ENCODE measurements around the gene WDR4. TPM values are rescaled to one million over a fixed set of nuclear protein-coding genes. Genes with fewer than 3 reads are reported as not detected.

Gene WDR4
- total and polyA plus RNA-seq, 9 of the 15 experiments (the other 6 are each of a cell fraction or from before 2014, with no cell fraction given): 5.4 to 95.4 (median 32.1) TPM

DNA sequence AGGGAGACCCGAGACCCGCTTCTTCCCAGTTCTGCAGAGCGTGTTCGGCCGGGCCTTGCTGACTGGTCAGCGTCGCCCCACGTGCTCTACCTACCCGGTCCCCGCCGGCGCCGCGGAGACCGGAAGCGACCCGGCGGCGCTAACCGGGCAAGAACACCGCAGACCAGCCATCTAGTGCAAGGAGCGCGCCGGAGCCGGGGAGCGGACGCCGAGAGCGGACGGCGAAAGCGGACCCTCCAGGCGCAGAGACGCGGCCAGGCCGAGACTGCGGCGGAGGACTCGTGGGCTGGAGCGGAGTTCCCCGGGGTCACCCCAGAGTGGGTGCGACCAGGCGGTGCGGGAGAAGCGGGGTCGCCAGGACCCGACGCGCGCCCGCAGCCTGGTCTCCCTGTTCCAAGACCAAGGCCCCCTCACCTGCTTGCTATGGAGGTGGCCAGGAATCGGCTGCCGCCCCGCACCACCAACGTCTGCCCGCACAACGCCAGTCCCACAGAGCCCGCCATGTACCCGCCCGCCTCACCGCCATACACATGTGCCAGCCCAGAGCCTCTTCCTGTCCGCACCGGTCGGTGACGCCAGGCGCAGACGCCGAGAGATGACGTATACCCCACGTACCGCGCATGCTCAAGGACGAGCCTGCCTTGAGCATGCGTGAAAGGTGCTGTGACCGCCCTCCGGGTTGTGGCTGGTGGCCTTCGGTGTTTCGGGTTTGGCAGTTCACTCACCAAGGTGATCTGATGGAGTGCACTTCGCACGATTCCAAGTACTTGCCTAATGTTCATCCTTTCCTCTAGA, at the start of gene WDR4 (continued):
- TF ChIP-seq, protein P1, sequence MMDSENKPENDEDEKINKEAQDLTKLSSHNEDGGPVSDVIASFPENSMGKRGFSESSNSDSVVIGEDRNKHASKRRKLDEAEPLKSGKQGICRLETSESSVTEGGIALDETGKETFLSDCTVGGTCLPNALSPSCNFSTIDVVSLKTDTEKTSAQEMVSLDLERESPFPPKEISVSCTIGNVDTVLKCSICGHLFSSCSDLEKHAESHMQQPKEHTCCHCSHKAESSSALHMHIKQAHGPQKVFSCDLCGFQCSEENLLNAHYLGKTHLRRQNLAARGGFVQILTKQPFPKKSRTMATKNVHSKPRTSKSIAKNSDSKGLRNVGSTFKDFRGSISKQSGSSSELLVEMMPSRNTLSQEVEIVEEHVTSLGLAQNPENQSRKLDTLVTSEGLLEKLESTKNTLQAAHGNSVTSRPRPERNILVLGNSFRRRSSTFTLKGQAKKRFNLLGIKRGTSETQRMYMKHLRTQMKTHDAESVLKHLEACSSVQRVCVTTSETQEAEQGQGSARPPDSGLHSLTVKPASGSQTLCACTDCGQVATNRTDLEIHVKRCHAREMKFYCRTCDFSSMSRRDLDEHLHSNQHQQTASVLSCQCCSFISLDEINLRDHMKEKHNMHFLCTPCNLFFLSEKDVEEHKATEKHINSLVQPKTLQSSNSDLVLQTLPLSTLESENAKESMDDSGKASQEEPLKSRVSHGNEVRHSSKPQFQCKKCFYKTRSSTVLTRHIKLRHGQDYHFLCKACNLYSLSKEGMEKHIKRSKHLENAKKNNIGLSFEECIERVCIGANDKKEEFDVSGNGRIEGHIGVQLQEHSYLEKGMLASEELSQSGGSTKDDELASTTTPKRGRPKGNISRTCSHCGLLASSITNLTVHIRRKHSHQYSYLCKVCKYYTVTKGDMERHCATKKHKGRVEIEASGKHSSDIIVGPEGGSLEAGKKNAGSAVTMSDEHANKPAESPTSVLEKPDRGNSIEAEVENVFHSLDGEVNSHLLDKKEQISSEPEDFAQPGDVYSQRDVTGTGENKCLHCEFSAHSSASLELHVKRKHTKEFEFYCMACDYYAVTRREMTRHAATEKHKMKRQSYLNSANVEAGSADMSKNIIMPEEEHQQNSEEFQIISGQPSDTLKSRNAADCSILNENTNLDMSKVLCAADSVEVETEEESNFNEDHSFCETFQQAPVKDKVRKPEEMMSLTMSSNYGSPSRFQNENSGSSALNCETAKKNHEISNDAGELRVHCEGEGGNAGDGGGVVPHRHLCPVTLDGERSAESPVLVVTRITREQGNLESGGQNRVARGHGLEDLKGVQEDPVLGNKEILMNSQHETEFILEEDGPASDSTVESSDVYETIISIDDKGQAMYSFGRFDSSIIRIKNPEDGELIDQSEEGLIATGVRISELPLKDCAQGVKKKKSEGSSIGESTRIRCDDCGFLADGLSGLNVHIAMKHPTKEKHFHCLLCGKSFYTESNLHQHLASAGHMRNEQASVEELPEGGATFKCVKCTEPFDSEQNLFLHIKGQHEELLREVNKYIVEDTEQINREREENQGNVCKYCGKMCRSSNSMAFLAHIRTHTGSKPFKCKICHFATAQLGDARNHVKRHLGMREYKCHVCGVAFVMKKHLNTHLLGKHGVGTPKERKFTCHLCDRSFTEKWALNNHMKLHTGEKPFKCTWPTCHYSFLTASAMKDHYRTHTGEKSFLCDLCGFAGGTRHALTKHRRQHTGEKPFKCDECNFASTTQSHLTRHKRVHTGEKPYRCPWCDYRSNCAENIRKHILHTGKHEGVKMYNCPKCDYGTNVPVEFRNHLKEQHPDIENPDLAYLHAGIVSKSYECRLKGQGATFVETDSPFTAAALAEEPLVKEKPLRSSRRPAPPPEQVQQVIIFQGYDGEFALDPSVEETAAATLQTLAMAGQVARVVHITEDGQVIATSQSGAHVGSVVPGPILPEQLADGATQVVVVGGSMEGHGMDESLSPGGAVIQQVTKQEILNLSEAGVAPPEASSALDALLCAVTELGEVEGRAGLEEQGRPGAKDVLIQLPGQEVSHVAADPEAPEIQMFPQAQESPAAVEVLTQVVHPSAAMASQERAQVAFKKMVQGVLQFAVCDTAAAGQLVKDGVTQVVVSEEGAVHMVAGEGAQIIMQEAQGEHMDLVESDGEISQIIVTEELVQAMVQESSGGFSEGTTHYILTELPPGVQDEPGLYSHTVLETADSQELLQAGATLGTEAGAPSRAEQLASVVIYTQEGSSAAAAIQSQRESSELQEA (IDR thresholded peaks at IDR 0.05; ENCODE audit: low read depth): no peak
- TF ChIP-seq ELF4 (CRISPR knock-in tag; IDR thresholded peaks at IDR 0.05): no peak
- TF ChIP-seq, protein P2, sequence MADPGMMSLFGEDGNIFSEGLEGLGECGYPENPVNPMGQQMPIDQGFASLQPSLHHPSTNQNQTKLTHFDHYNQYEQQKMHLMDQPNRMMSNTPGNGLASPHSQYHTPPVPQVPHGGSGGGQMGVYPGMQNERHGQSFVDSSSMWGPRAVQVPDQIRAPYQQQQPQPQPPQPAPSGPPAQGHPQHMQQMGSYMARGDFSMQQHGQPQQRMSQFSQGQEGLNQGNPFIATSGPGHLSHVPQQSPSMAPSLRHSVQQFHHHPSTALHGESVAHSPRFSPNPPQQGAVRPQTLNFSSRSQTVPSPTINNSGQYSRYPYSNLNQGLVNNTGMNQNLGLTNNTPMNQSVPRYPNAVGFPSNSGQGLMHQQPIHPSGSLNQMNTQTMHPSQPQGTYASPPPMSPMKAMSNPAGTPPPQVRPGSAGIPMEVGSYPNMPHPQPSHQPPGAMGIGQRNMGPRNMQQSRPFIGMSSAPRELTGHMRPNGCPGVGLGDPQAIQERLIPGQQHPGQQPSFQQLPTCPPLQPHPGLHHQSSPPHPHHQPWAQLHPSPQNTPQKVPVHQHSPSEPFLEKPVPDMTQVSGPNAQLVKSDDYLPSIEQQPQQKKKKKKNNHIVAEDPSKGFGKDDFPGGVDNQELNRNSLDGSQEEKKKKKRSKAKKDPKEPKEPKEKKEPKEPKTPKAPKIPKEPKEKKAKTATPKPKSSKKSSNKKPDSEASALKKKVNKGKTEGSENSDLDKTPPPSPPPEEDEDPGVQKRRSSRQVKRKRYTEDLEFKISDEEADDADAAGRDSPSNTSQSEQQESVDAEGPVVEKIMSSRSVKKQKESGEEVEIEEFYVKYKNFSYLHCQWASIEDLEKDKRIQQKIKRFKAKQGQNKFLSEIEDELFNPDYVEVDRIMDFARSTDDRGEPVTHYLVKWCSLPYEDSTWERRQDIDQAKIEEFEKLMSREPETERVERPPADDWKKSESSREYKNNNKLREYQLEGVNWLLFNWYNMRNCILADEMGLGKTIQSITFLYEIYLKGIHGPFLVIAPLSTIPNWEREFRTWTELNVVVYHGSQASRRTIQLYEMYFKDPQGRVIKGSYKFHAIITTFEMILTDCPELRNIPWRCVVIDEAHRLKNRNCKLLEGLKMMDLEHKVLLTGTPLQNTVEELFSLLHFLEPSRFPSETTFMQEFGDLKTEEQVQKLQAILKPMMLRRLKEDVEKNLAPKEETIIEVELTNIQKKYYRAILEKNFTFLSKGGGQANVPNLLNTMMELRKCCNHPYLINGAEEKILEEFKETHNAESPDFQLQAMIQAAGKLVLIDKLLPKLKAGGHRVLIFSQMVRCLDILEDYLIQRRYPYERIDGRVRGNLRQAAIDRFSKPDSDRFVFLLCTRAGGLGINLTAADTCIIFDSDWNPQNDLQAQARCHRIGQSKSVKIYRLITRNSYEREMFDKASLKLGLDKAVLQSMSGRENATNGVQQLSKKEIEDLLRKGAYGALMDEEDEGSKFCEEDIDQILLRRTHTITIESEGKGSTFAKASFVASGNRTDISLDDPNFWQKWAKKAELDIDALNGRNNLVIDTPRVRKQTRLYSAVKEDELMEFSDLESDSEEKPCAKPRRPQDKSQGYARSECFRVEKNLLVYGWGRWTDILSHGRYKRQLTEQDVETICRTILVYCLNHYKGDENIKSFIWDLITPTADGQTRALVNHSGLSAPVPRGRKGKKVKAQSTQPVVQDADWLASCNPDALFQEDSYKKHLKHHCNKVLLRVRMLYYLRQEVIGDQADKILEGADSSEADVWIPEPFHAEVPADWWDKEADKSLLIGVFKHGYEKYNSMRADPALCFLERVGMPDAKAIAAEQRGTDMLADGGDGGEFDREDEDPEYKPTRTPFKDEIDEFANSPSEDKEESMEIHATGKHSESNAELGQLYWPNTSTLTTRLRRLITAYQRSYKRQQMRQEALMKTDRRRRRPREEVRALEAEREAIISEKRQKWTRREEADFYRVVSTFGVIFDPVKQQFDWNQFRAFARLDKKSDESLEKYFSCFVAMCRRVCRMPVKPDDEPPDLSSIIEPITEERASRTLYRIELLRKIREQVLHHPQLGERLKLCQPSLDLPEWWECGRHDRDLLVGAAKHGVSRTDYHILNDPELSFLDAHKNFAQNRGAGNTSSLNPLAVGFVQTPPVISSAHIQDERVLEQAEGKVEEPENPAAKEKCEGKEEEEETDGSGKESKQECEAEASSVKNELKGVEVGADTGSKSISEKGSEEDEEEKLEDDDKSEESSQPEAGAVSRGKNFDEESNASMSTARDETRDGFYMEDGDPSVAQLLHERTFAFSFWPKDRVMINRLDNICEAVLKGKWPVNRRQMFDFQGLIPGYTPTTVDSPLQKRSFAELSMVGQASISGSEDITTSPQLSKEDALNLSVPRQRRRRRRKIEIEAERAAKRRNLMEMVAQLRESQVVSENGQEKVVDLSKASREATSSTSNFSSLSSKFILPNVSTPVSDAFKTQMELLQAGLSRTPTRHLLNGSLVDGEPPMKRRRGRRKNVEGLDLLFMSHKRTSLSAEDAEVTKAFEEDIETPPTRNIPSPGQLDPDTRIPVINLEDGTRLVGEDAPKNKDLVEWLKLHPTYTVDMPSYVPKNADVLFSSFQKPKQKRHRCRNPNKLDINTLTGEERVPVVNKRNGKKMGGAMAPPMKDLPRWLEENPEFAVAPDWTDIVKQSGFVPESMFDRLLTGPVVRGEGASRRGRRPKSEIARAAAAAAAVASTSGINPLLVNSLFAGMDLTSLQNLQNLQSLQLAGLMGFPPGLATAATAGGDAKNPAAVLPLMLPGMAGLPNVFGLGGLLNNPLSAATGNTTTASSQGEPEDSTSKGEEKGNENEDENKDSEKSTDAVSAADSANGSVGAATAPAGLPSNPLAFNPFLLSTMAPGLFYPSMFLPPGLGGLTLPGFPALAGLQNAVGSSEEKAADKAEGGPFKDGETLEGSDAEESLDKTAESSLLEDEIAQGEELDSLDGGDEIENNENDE (IDR thresholded peaks at IDR 0.05; ENCODE audit: low read depth, low read length): no peak
- TF ChIP-seq CCAR2 (IDR thresholded peaks at IDR 0.05; ENCODE audit: low read depth, low read length): no peak
- no peak for TF ChIP-seq BRCA1 (IDR thresholded peaks at IDR 0.05)
- TF ChIP-seq BRCA1 (CRISPR knock-in tag; IDR thresholded peaks at IDR 0.05): no peak
- no peak for TF ChIP-seq ZNF583 (CRISPR knock-in tag; IDR thresholded peaks at IDR 0.05)
